Parathyroid adenoma (tissue), 2 donors: ENCODE results near the gene PLCH1.

Experiments used
- H2AFZ ChIP-seq: fragments of 300-600 bp; sonication (generic); one replicate; pipeline ENCODE4 v1.7.0; 2017; ENCODE audit warnings: antibody characterized with exemption, mild to moderate bottlenecking
- H3K27ac ChIP-seq: fragments of 300-600 bp; sonication (generic); one replicate; pipeline ENCODE4 v1.7.0; 2017
- H3K27me3 ChIP-seq: fragments of 300-600 bp; sonication (generic); one replicate; pipeline ENCODE4 v1.7.0; 2017; ENCODE audit warnings: low read length; ENCODE audit not compliant: control insufficient read depth, insufficient read depth
- H3K36me3 ChIP-seq: fragments of 300-600 bp; sonication (generic); one replicate; pipeline ENCODE4 v1.7.0; 2017; ENCODE audit warnings: low read length; ENCODE audit not compliant: control insufficient read depth, insufficient read depth
- H3K4me1 ChIP-seq: fragments of 300-600 bp; sonication (generic); one replicate; pipeline ENCODE4 v1.7.0; 2017; ENCODE audit warnings: control low read depth
- H3K4me2 ChIP-seq: fragments of 300-600 bp; sonication (generic); one replicate; pipeline ENCODE4 v1.7.0; 2017; ENCODE audit warnings: low read length
- H3K4me3 ChIP-seq: fragments of 300-600 bp; sonication (generic); one replicate; pipeline ENCODE4 v1.7.0; 2017; ENCODE audit warnings: low read depth, low read length
- H3K79me2 ChIP-seq: fragments of 300-600 bp; sonication (generic); one replicate; pipeline ENCODE4 v1.7.0; 2017; ENCODE audit warnings: control low read depth
- H3K9ac ChIP-seq: fragments of 300-600 bp; sonication (generic); one replicate; pipeline ENCODE4 v1.7.0; 2017; ENCODE audit warnings: mild to moderate bottlenecking
- H3K9me3 ChIP-seq: fragments of 300-600 bp; sonication (generic); one replicate; pipeline ENCODE4 v1.7.0; 2017; ENCODE audit warnings: low read length; ENCODE audit not compliant: control insufficient read depth
- TF ChIP-seq, protein P1 (sequence below): fragments of 300-600 bp; sonication (generic); IDR thresholded peaks from one replicate; pipeline ENCODE4 v1.7.0; 2017; ENCODE audit warnings: antibody characterized with exemption, mild to moderate bottlenecking
- donor health status: primary hyperparathyroidism.

PLCH1 gene

DNA sequence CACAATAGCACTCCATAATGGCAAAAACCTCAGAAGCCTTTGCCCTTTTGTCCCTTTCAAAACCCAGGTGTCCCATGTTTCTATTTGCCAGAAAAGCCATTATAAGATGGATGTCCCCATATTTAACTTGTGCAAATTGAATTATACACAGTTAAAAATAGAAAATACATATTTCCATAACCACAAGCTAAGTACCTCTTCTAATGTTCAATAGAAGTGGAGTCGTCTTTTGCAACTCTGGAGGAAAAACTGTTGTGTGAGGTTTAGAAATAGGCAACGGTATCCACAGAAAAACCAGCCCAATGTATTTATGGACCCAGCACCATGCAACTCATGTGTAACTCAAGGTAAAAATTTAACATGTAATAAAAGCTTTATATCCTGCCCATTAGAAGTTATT is 367.8 kb downstream of the PLCH1 start:
- TF ChIP-seq, protein P1, sequence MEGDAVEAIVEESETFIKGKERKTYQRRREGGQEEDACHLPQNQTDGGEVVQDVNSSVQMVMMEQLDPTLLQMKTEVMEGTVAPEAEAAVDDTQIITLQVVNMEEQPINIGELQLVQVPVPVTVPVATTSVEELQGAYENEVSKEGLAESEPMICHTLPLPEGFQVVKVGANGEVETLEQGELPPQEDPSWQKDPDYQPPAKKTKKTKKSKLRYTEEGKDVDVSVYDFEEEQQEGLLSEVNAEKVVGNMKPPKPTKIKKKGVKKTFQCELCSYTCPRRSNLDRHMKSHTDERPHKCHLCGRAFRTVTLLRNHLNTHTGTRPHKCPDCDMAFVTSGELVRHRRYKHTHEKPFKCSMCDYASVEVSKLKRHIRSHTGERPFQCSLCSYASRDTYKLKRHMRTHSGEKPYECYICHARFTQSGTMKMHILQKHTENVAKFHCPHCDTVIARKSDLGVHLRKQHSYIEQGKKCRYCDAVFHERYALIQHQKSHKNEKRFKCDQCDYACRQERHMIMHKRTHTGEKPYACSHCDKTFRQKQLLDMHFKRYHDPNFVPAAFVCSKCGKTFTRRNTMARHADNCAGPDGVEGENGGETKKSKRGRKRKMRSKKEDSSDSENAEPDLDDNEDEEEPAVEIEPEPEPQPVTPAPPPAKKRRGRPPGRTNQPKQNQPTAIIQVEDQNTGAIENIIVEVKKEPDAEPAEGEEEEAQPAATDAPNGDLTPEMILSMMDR: no peak
- peaks cover 2% of the 10 kb centered on the region for H3K4me1 ChIP-seq

DNA sequence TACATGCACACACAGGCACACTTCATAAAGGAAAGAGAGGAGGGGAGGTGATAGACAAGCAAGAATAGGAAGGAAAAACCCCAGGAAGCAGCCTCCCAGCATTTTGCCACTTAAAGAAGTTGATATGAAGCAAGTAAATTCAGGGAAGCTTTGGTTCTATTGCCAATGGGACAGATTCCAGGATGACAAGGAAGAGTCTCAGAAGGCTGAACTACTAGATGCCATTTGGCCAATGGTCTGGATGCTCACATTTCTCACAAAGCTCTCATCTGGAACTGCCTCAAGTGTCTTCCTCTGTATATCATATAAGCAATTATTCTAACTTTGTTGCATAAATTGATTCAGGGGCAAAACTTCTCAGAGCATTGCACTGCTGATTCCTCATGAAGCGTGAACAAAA is 372.6 kb downstream of the PLCH1 start:
- no peak overlapping the region for H3K4me3 ChIP-seq
- H3K9me3 ChIP-seq: no peaks in the 10 kb centered on the region
- no peaks in the 10 kb centered on the region for H3K36me3 ChIP-seq

More for the DNA sequence above, 367.8 kb downstream of the PLCH1 start:
- H2AFZ ChIP-seq: no peak overlapping the region
- no peaks in the 10 kb centered on the region for H3K79me2 ChIP-seq
- no peaks in the 10 kb centered on the region for H3K27me3 ChIP-seq
- H3K9ac ChIP-seq: no peak overlapping the region
- no peaks in the 10 kb centered on the region for H3K9me3 ChIP-seq
- H3K27ac ChIP-seq: no peak overlapping the region
- no peak overlapping the region for H3K4me3 ChIP-seq
- no peak overlapping the region for H3K4me2 ChIP-seq
- H3K36me3 ChIP-seq: no peaks in the 10 kb centered on the region

DNA sequence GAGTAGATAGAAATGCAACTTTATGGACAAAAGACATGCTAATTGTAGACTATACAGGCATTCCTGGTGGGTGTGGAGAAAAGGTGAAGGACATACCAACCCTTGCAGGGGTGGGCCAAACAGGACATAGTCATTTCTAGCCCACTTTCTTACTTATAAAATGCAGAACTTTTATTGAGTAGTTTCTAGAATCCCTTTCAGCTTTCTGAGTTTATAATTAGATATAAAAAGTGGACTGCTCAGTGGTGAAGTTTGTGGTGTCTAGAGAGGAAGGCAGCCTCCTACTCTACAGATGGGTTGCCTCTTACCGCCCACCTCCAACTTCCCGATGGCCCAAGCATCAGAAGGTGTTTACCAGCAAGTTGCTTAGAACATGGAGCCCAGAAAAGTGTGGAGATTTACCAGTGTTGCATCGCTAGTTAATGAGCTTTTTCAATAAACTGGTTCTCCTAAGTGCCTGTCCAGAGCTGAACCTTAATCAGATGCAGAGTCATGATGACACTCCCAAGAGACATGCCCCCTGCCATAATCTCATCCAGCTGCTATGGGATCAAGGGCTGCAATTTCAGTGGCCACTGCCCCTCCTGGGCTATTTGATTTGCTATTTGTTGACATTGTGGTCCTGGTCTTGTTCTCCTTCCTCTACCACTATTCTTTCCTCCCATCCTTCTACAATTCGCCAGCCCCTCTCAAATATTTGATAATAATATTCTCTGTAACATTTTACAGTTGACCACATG is 373.9 kb downstream of the PLCH1 start:
- Histone ChIP-seq H3K27ac (no peak overlapping the region), H3K79me2 (no peaks in the 10 kb centered on the region), H3K9me3 (no peaks in the 10 kb centered on the region), H3K4me2 (no peak overlapping the region), H3K27me3 (no peaks in the 10 kb centered on the region), H3K9ac (no peak overlapping the region), H3K36me3 (no peaks in the 10 kb centered on the region), H3K4me1 (peaks cover 2% of the 10 kb centered on the region), H2AFZ (peak overlapping the region; percentile 1), H3K4me3 (no peak overlapping the region)
- TF ChIP-seq, protein P1: no peak

More for the DNA sequence above, 372.6 kb downstream of the PLCH1 start:
- Histone ChIP-seq H3K4me2 (no peak overlapping the region), H3K4me1 (peaks cover 2% of the 10 kb centered on the region), H3K9ac (no peak overlapping the region), H3K27ac (no peak overlapping the region), H3K79me2 (no peaks in the 10 kb centered on the region), H3K27me3 (no peaks in the 10 kb centered on the region), H2AFZ (peak overlapping the region; percentile 8)
- TF ChIP-seq, protein P1: no peak

DNA sequence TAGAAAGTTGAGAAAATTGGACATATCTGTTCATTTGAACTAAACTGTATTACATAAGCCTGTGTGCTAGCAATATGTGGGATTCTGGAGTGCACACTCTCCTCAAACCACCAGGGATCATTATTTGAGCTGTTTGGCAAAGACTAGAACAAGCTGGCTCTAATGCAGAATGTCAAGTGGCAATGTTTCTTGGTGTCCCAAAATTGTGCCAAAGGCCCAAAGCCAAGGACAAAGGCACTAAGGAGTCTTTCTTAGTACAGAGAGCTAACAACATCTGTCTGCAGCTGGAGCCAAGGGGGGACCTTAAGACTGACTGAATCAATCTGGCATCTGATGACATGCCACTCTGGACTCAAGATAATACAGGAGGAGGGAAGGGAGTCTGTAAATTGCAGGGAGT is 374.7 kb downstream of the PLCH1 start:
- Histone ChIP-seq H3K4me3 (no peak overlapping the region), H3K9me3 (no peaks in the 10 kb centered on the region), H3K9ac (no peak overlapping the region), H3K27me3 (no peaks in the 10 kb centered on the region), H3K27ac (no peak overlapping the region), H3K4me1 (peaks cover 2% of the 10 kb centered on the region), H3K79me2 (no peaks in the 10 kb centered on the region), H2AFZ (peak overlapping the region; percentile 1), H3K4me2 (no peak overlapping the region), H3K36me3 (no peaks in the 10 kb centered on the region)
- TF ChIP-seq, protein P1: no peak

DNA sequence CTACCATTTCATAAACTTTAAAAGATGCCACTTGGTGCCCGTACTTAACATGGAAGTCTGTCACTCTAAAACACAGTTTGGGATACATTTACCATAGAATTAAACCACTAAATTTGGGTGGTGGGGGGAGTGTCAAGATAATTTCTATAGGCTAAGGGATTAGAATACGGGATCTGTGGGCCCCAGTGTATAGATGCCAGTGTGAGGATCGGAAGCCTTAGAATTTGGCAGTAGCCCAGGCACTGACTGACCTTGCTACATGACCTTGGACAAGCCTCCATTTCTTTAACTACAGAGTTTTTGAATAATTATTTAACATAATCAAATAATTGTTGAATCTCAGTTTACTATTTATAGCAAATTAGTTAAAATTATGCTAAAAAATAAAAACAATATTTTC is 375.1 kb downstream of the PLCH1 start:
- H3K9me3 ChIP-seq: no peaks in the 10 kb centered on the region
- H3K9ac ChIP-seq: no peak overlapping the region
- H3K4me2 ChIP-seq: no peak overlapping the region
- TF ChIP-seq, protein P1: no peak
- no peaks in the 10 kb centered on the region for H3K27me3 ChIP-seq
- H3K27ac ChIP-seq: no peak overlapping the region
- H2AFZ ChIP-seq: no peak overlapping the region
- H3K4me3 ChIP-seq: no peak overlapping the region
- no peaks in the 10 kb centered on the region for H3K79me2 ChIP-seq
- peaks cover 2% of the 10 kb centered on the region for H3K4me1 ChIP-seq
- H3K36me3 ChIP-seq: no peaks in the 10 kb centered on the region
